Tibial nerve (tissue), 3 donors: ENCODE results near the gene PHAF1.

Experiments used
- POLR2A ChIP-seq, 2 donors: fragments of 450-650 bp; IDR thresholded peaks; one replicate each; pipeline ENCODE4 v1.6.1; 2017; ENCODE audit warnings: antibody characterized with exemption in 2 of 2, mild to moderate bottlenecking in 2 of 2, moderate library complexity in 2 of 2
- TF ChIP-seq, protein P1 (sequence below), 5 experiments: fragments of 200-600 bp in 3 of 5; fragments of 450-650 bp in 2 of 5; sonication (generic) in 3 of 5; IDR thresholded peaks; one replicate each; pipeline ENCODE4 v1.5.1; 2016 to 2019; ENCODE audit warnings: antibody characterized with exemption in 5 of 5, mild to moderate bottlenecking in 3 of 5, moderate library complexity in 2 of 5

GRCh38 chr16:67170168-67170948 lies 60.6 kb downstream of the PHAF1 start, which contains the start of gene NOL3:
- TF ChIP-seq, protein P1, sequence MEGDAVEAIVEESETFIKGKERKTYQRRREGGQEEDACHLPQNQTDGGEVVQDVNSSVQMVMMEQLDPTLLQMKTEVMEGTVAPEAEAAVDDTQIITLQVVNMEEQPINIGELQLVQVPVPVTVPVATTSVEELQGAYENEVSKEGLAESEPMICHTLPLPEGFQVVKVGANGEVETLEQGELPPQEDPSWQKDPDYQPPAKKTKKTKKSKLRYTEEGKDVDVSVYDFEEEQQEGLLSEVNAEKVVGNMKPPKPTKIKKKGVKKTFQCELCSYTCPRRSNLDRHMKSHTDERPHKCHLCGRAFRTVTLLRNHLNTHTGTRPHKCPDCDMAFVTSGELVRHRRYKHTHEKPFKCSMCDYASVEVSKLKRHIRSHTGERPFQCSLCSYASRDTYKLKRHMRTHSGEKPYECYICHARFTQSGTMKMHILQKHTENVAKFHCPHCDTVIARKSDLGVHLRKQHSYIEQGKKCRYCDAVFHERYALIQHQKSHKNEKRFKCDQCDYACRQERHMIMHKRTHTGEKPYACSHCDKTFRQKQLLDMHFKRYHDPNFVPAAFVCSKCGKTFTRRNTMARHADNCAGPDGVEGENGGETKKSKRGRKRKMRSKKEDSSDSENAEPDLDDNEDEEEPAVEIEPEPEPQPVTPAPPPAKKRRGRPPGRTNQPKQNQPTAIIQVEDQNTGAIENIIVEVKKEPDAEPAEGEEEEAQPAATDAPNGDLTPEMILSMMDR (IDR thresholded peaks at IDR 0.05) = no peak
- TF ChIP-seq POLR2A (IDR thresholded peaks at IDR 0.05) = peak in 1 of 2 donors; percentile 8
